SK-N-SH treated with all-trans-retinoic acid at 6 μM for 48 hours (cell line): ENCODE data around the gene LPGAT1.

Experiments
- ATAC-seq: fragments of 200-7000 bp; cut with Tn5 transposase; 3 replicates; pipeline ENCODE4 v1.9.1; 2020; ENCODE audit warnings: mild to moderate bottlenecking, moderate library complexity
- ARNTL ChIP-seq: fragments of 450-650 bp; formaldehyde crosslinking; IDR thresholded peaks from 2 replicates; pipeline ENCODE4 v1.5.0; 2020; ENCODE audit warnings: low read depth, mild to moderate bottlenecking, moderate library complexity, borderline replicate concordance
- CREB5 ChIP-seq: fragments of 250-450 bp; sonication (Bioruptor Pico); IDR thresholded peaks from 2 replicates; pipeline ENCODE4 v1.5.1; 2020; ENCODE audit warnings: low read depth, mild to moderate bottlenecking, moderate library complexity
- CSDC2 ChIP-seq: fragments of 250-450 bp; sonication (Bioruptor Pico); IDR thresholded peaks from 2 replicates; pipeline ENCODE4 v1.5.0; 2020; ENCODE audit warnings: mild to moderate bottlenecking, moderate library complexity
- CSRNP3 ChIP-seq: fragments of 250-450 bp; sonication (Bioruptor Pico); IDR thresholded peaks from 2 replicates; pipeline ENCODE4 v1.5.1; 2021; ENCODE audit warnings: mild to moderate bottlenecking, moderate library complexity
- ESRRG ChIP-seq: fragments of 250-450 bp; sonication (Bioruptor Pico); IDR thresholded peaks from 2 replicates; pipeline ENCODE4 v1.6.1; 2021; ENCODE audit warnings: mild to moderate bottlenecking
- GLIS3 ChIP-seq: fragments of 250-450 bp; sonication (Bioruptor Pico); IDR thresholded peaks from 2 replicates; pipeline ENCODE4 v1.5.0; 2020; ENCODE audit warnings: mild to moderate bottlenecking, moderate library complexity
- ISL1 ChIP-seq: fragments of 250-450 bp; sonication (Bioruptor Pico); IDR thresholded peaks from 2 replicates; pipeline ENCODE4 v2.1.2; 2022; ENCODE audit warnings: mild to moderate bottlenecking, moderate library complexity
- PPARA ChIP-seq: fragments of 250-450 bp; sonication (Bioruptor Pico); IDR thresholded peaks from 2 replicates; pipeline ENCODE4 v1.5.0; 2020; ENCODE audit warnings: mild to moderate bottlenecking, borderline replicate concordance
- SNAI2 ChIP-seq: fragments of 250-450 bp; sonication (Bioruptor Pico); IDR thresholded peaks from 2 replicates; pipeline ENCODE4 v1.5.0; 2020; ENCODE audit warnings: mild to moderate bottlenecking, moderate library complexity
- TCF4 ChIP-seq: fragments of 250-450 bp; sonication (Bioruptor Pico); IDR thresholded peaks from 2 replicates; pipeline ENCODE4 v1.8.0; 2021; ENCODE audit warnings: mild to moderate bottlenecking, moderate library complexity, borderline replicate concordance
- TSHZ2 ChIP-seq: fragments of 250-450 bp; sonication (Bioruptor Pico); IDR thresholded peaks from 2 replicates; pipeline ENCODE4 v1.5.0; 2020; ENCODE audit warnings: mild to moderate bottlenecking, moderate library complexity
- ZFP3 ChIP-seq: fragments of 250-450 bp; sonication (Bioruptor Pico); IDR thresholded peaks from 2 replicates; pipeline ENCODE4 v1.5.0; 2020; ENCODE audit warnings: mild to moderate bottlenecking, moderate library complexity
- ZFP30 ChIP-seq: fragments of 450-650 bp; formaldehyde crosslinking; IDR thresholded peaks from 2 replicates; pipeline ENCODE4 v1.5.0; 2022; ENCODE audit warnings: mild to moderate bottlenecking, moderate library complexity
- ZNF70 ChIP-seq: fragments of 450-650 bp; formaldehyde crosslinking; IDR thresholded peaks from 2 replicates; pipeline ENCODE4 v1.5.0; 2020; ENCODE audit warnings: mild to moderate bottlenecking, moderate library complexity
- ZNF8 ChIP-seq: fragments of 450-650 bp; formaldehyde crosslinking; IDR thresholded peaks from 2 replicates; pipeline ENCODE4 v1.5.0; 2020; ENCODE audit warnings: mild to moderate bottlenecking, moderate library complexity
- TF ChIP-seq, protein P1 (sequence below): fragments of 250-450 bp; sonication (Bioruptor Pico); IDR thresholded peaks from 2 replicates; pipeline ENCODE4 v1.8.0; 2021; ENCODE audit warnings: low read depth, mild to moderate bottlenecking, moderate library complexity, borderline replicate concordance
- TF ChIP-seq, protein P2 (sequence below): fragments of 250-450 bp; sonication (Bioruptor Pico); IDR thresholded peaks from 2 replicates; pipeline ENCODE4 v1.8.0; 2020; ENCODE audit warnings: mild to moderate bottlenecking, moderate library complexity, borderline replicate concordance

Gene LPGAT1

GRCh38 chr1:211734359-211734758 is 96.2 kb downstream of the LPGAT1 start:
- TF ChIP-seq GLIS3 (CRISPR knock-in tag) (no peak), ARNTL (CRISPR knock-in tag) (no peak), ZNF70 (CRISPR knock-in tag) (no peak), CSDC2 (CRISPR knock-in tag) (no peak), TSHZ2 (CRISPR knock-in tag) (no peak), TCF4 (CRISPR knock-in tag) (no peak), ISL1 (CRISPR knock-in tag) (no peak), ZNF8 (CRISPR knock-in tag) (no peak), PPARA (CRISPR knock-in tag) (no peak), ZFP30 (no peak)
- TF ChIP-seq, protein P1, sequence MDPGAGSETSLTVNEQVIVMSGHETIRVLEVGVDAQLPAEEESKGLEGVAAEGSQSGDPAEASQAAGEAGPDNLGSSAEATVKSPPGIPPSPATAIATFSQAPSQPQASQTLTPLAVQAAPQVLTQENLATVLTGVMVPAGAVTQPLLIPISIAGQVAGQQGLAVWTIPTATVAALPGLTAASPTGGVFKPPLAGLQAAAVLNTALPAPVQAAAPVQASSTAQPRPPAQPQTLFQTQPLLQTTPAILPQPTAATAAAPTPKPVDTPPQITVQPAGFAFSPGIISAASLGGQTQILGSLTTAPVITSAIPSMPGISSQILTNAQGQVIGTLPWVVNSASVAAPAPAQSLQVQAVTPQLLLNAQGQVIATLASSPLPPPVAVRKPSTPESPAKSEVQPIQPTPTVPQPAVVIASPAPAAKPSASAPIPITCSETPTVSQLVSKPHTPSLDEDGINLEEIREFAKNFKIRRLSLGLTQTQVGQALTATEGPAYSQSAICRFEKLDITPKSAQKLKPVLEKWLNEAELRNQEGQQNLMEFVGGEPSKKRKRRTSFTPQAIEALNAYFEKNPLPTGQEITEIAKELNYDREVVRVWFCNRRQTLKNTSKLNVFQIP (CRISPR knock-in tag) = no peak
- TF ChIP-seq, protein P2, sequence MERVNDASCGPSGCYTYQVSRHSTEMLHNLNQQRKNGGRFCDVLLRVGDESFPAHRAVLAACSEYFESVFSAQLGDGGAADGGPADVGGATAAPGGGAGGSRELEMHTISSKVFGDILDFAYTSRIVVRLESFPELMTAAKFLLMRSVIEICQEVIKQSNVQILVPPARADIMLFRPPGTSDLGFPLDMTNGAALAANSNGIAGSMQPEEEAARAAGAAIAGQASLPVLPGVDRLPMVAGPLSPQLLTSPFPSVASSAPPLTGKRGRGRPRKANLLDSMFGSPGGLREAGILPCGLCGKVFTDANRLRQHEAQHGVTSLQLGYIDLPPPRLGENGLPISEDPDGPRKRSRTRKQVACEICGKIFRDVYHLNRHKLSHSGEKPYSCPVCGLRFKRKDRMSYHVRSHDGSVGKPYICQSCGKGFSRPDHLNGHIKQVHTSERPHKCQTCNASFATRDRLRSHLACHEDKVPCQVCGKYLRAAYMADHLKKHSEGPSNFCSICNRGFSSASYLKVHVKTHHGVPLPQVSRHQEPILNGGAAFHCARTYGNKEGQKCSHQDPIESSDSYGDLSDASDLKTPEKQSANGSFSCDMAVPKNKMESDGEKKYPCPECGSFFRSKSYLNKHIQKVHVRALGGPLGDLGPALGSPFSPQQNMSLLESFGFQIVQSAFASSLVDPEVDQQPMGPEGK = no peak
- no peak for ATAC-seq

GRCh38 chr1:211732293-211732980 is 98.1 kb downstream of the LPGAT1 start:
- ATAC-seq = no peak
- TF ChIP-seq ZNF70 (CRISPR knock-in tag) (no peak), CREB5 (CRISPR knock-in tag) (no peak), TCF4 (CRISPR knock-in tag) (no peak), ARNTL (CRISPR knock-in tag) (no peak), ZFP3 (CRISPR knock-in tag) (no peak), CSRNP3 (CRISPR knock-in tag) (no peak), ISL1 (CRISPR knock-in tag) (no peak), ESRRG (CRISPR knock-in tag) (no peak), TSHZ2 (CRISPR knock-in tag) (no peak), SNAI2 (CRISPR knock-in tag) (no peak)
- TF ChIP-seq, protein P1 (CRISPR knock-in tag) = no peak
